Natural killer cell (primary cell): ENCODE data around the gene UBALD2. TPM values are rescaled to one million over a fixed set of nuclear protein-coding genes. Genes with fewer than 3 reads are reported as not detected.

Experiments
- ATAC-seq, 3 donors: fragments of 150-1000 bp in 2 of 3; fragments of 200-7000 bp in 1 of 3; cut with Tn5 transposase; 1 replicate in 1 of 3; 2 replicates in 2 of 3; pipeline ENCODE4 v1.10.0; 2021; ENCODE audit warnings: mild to moderate bottlenecking in 2 of 3, moderate library complexity in 2 of 3
- DNase-seq, 2 donors: peaks; one replicate each; pipeline versions ENCODE4 v3.0.0 to v3.0.0-alpha.2; 2013 to 2021; ENCODE audit warnings: mixed read lengths in 1 of 2
- H3K27ac ChIP-seq: one replicate; pipeline ENCODE4 v1.5.1; 2013; ENCODE audit warnings: mild to moderate bottlenecking, low read length
- H3K27me3 ChIP-seq: one replicate; pipeline ENCODE4 v1.6.1; 2013; ENCODE audit warnings: low read length; ENCODE audit not compliant: control insufficient read depth, insufficient read depth
- H3K36me3 ChIP-seq: one replicate; pipeline ENCODE4 v1.6.1; 2013; ENCODE audit warnings: low read length; ENCODE audit not compliant: control insufficient read depth, insufficient read depth
- H3K4me1 ChIP-seq: one replicate; pipeline ENCODE4 v1.6.1; 2013; ENCODE audit warnings: low read length; ENCODE audit not compliant: control insufficient read depth, insufficient read depth
- H3K4me3 ChIP-seq: one replicate; pipeline ENCODE4 v1.5.1; 2013; ENCODE audit warnings: low read length
- H3K9me3 ChIP-seq: one replicate; pipeline ENCODE4 v1.6.1; 2013; ENCODE audit warnings: low read length; ENCODE audit not compliant: control insufficient read depth, insufficient read depth
- H3K27ac Mint-ChIP-seq, 2 donors: one replicate each; pipeline ENCODE4 v1.8.0; 2022; ENCODE audit warnings: mild to moderate bottlenecking in 2 of 2, mixed read lengths in 2 of 2, moderate library complexity in 1 of 2
- H3K27me3 Mint-ChIP-seq, 2 donors: one replicate each; pipeline ENCODE4 v1.8.0; 2022; ENCODE audit warnings: low read depth in 2 of 2, mixed read lengths in 2 of 2
- H3K36me3 Mint-ChIP-seq: one replicate; pipeline ENCODE4 v1.8.0; 2022; ENCODE audit warnings: mixed read lengths
- H3K4me1 Mint-ChIP-seq, 2 donors: one replicate each; pipeline ENCODE4 v1.8.0; 2022; ENCODE audit warnings: mixed read lengths in 2 of 2
- H3K4me3 Mint-ChIP-seq: one replicate; pipeline ENCODE4 v1.8.0; 2022; ENCODE audit warnings: mild to moderate bottlenecking, moderate library complexity, mixed read lengths
- H3K9me3 Mint-ChIP-seq, 2 donors: one replicate each; pipeline ENCODE4 v1.8.0; 2022; ENCODE audit warnings: mixed read lengths in 2 of 2
- CTCF ChIP-seq: fragments of 200-600 bp; IDR thresholded peaks from one replicate; pipeline ENCODE4 v1.8.0; 2022; ENCODE audit warnings: antibody characterized with exemption
- WGBS: methylation state at CpG from one replicate; pipeline ENCODE4 v1.1.7; 2013; ENCODE audit warnings: missing lambda C conversion rate; ENCODE audit not compliant: insufficient coverage; 5-methylcytosine and 5-hydroxymethylcytosine counted together
- intact Hi-C: fragments of 100-400 bp; cut with micrococcal nuclease; formaldehyde crosslinking; loops from one replicate; pipeline ENCODE4 v1.14.2; 2022
- total RNA-seq, 4 donors: library from RNA; stranded (reverse); fragments of 120-200 nt in 1 of 4; gene quantifications; one replicate each; pipeline versions ENCODE4 v1.2.3 to v1.2.4, GENCODE V29; 2013 to 2022

The UBALD2 gene
- total RNA-seq, 3 donors from 2014 or later (not counting 1 experiment from before 2014, with no cell fraction given): 171 to 287 (median 189) TPM

DNA sequence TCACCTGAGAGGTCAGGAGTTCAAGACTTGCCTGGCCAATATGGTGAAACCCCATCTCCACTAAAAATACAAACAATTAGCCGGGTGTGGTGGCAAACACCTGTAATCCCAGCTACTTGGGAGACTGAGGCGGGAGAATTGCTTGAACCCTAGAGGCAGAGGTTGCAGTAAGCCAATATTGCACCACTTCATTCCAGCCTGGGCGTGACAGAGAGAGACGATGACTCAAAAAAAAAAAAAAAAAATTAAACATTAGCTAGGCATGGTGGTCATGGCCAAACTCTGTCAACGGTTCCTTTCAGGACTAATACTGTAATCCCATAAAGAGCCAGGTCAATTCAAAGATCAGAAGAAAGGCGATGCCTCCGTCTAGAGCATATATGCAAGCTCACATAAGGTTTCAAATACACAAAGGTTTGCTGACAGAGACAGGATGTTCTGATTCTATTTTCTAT, 27.3 kb upstream of the UBALD2 start:
- H3K4me1 ChIP-seq: peaks cover 20% of the 10 kb centered on the region
- 91% methylated on average over 7 of the region's 7 CpGs for WGBS
- no peak for TF ChIP-seq CTCF
- no peak for DNase-seq
- no peaks in the 10 kb centered on the region for H3K9me3 Mint-ChIP-seq
- no peaks in the 10 kb centered on the region for H3K9me3 ChIP-seq
- ATAC-seq: no peak
- no peak overlapping the region for H3K27ac ChIP-seq
- peaks cover 11% of the 10 kb centered on the region for H3K27me3 ChIP-seq
- no peaks in the 10 kb centered on the region for H3K36me3 ChIP-seq
- H3K36me3 Mint-ChIP-seq: no peaks in the 10 kb centered on the region
- H3K27ac Mint-ChIP-seq: peak overlapping the region in 1 of 2 donors; percentile 38
- peak overlapping the region; percentile 21 for H3K4me3 Mint-ChIP-seq
- peaks cover 0 to 10% of the 10 kb centered on the region in 2 donors for H3K27me3 Mint-ChIP-seq
- peaks cover 13 to 16% of the 10 kb centered on the region in 2 donors for H3K4me1 Mint-ChIP-seq
- intact Hi-C loops: no loop called here
- no peak overlapping the region for H3K4me3 ChIP-seq

- Mint-ChIP-seq H3K27ac (no peak overlapping the region), H3K27me3 (peaks cover 0 to 12% of the 10 kb centered on the region in 2 donors), H3K36me3 (no peaks in the 10 kb centered on the region), H3K4me1 (peaks cover 11 to 16% of the 10 kb centered on the region in 2 donors), H3K9me3 (no peaks in the 10 kb centered on the region), H3K4me3 (peak overlapping the region; percentile 88)
- ATAC-seq: no peak
- no peak for DNase-seq
- 74% methylated on average over 8 of the region's 11 CpGs for WGBS
- Histone ChIP-seq H3K27ac (no peak overlapping the region), H3K4me3 (no peak overlapping the region), H3K4me1 (peaks cover 20% of the 10 kb centered on the region), H3K9me3 (no peaks in the 10 kb centered on the region), H3K36me3 (no peaks in the 10 kb centered on the region), H3K27me3 (peaks cover 17% of the 10 kb centered on the region)
- TF ChIP-seq CTCF: no peak
- intact Hi-C loops: no loop called here
Observed at GRCh38 chr17:76238847-76239537, 26.2 kb upstream of the UBALD2 start.

GRCh38 chr17:76239538-76240274, 25.4 kb upstream of the UBALD2 start:
- Mint-ChIP-seq H3K36me3 (no peaks in the 10 kb centered on the region), H3K27ac (no peak overlapping the region), H3K4me3 (peak overlapping the region; percentile 88), H3K4me1 (peaks cover 8 to 16% of the 10 kb centered on the region in 2 donors), H3K27me3 (peaks cover 0 to 12% of the 10 kb centered on the region in 2 donors), H3K9me3 (no peaks in the 10 kb centered on the region)
- DNase-seq (peak in 1 of 2 donors; percentile 36), ATAC-seq (no peak)
- no peak overlapping the region for H3K27ac ChIP-seq
- peaks cover 20% of the 10 kb centered on the region for H3K27me3 ChIP-seq
- intact Hi-C loops: loop anchor here (5.0 kb wide), 1 partner anchor 38 kb away; no protein-coding TSS in a partner anchor
- TF ChIP-seq CTCF: no peak
- H3K4me3 ChIP-seq: peak overlapping the region; percentile 42
- H3K9me3 ChIP-seq: no peaks in the 10 kb centered on the region
- peaks cover 20% of the 10 kb centered on the region for H3K4me1 ChIP-seq
- no peaks in the 10 kb centered on the region for H3K36me3 ChIP-seq
- 11% methylated on average over 74 of the region's 75 CpGs for WGBS
